PC-9 (cell line): ENCODE results near the gene KRT6B. TPM values are rescaled to one million over a fixed set of nuclear protein-coding genes. Genes with fewer than 3 reads are reported as not detected.

Experiments used
- BruUV-seq: library from RNA; stranded (reverse); fragments of 400-500 nt; replicated peaks from 2 replicates; lab custom pipeline; 2021; lab: Mats Ljungman, UMichigan
- CTCF ChIA-PET: fragments of 300-600 bp; sonication (Branson Sonifier 250); formaldehyde crosslinking; loops from one replicate; lab custom pipeline; 2022; ENCODE audit warnings: antibody characterized with exemption; lab: Charles Lee
- POLR2A ChIA-PET: fragments of 300-600 bp; sonication (Branson Sonifier 250); formaldehyde crosslinking; loops from one replicate; lab custom pipeline; 2022; ENCODE audit warnings: antibody characterized with exemption; ENCODE audit not compliant: unreplicated experiment; lab: Charles Lee
- DNase-seq, 2 experiments: peaks; one replicate each; pipeline versions ENCODE4 v3.0.0 to v3.0.0-alpha.2; 2015 to 2022; ENCODE audit warnings: mixed read lengths in 1 of 2
- H2AFZ ChIP-seq: fragments of 200-600 bp; sonication (generic); 2 replicates; pipeline ENCODE4 v1.8.1; 2017; ENCODE audit warnings: antibody characterized with exemption
- H3F3A ChIP-seq: fragments of 200-600 bp; sonication (generic); 2 replicates; pipeline ENCODE4 v1.8.1; 2017; ENCODE audit warnings: antibody characterized with exemption, mild to moderate bottlenecking, low read depth; ENCODE audit not compliant: insufficient read depth
- H3K27ac ChIP-seq: fragments of 200-600 bp; sonication (generic); 2 replicates; pipeline ENCODE4 v1.6.1; 2016; ENCODE audit warnings: mixed run types
- H3K27me3 ChIP-seq: fragments of 200-600 bp; sonication (generic); 2 replicates; pipeline ENCODE4 v1.6.1; 2016; ENCODE audit warnings: low read depth, mixed run types; ENCODE audit not compliant: insufficient read depth
- H3K36me3 ChIP-seq: fragments of 200-600 bp; sonication (generic); 2 replicates; pipeline ENCODE4 v1.6.1; 2016; ENCODE audit warnings: low read depth, mixed run types
- H3K4me1 ChIP-seq: fragments of 200-600 bp; sonication (generic); replicated peaks from 2 replicates; pipeline ENCODE4 v1.6.1; 2016; ENCODE audit warnings: mixed run types; ENCODE audit not compliant: insufficient read depth
- H3K4me2 ChIP-seq: fragments of 200-600 bp; sonication (generic); 2 replicates; pipeline ENCODE4 v1.6.1; 2017; ENCODE audit warnings: mixed run types
- H3K4me3 ChIP-seq: fragments of 200-600 bp; sonication (generic); 2 replicates; pipeline ENCODE4 v1.6.1; 2016; ENCODE audit warnings: mixed run types
- H3K79me2 ChIP-seq: fragments of 200-600 bp; sonication (generic); 2 replicates; pipeline ENCODE4 v1.6.1; 2017; ENCODE audit warnings: low read depth, mixed run types
- H3K9me2 ChIP-seq: fragments of 200-600 bp; sonication (generic); 2 replicates; pipeline ENCODE4 v1.8.1; 2017; ENCODE audit warnings: mild to moderate bottlenecking; ENCODE audit not compliant: insufficient read depth
- H3K9me3 ChIP-seq: fragments of 200-600 bp; sonication (generic); 2 replicates; pipeline ENCODE4 v1.8.1; 2016; ENCODE audit warnings: low read depth; ENCODE audit not compliant: insufficient read depth
- H4K20me1 ChIP-seq: fragments of 200-600 bp; sonication (generic); 2 replicates; pipeline ENCODE4 v1.8.1; 2017; ENCODE audit not compliant: insufficient read depth
- EZH2 ChIP-seq: fragments of 200-600 bp; sonication (generic); IDR thresholded peaks from 2 replicates; pipeline ENCODE4 v1.8.0; 2017; ENCODE audit warnings: antibody characterized with exemption, low read depth
- intact Hi-C: fragments of 100-400 bp; cut with micrococcal nuclease; formaldehyde crosslinking; loops from one replicate; pipeline ENCODE4 v1.10.0; 2022; ENCODE audit not compliant: unreplicated experiment
- total RNA-seq: library from RNA; stranded (reverse); gene quantifications from 2 replicates; pipeline ENCODE4 v1.2.3, GENCODE V29; 2021
- TF ChIP-seq, protein P1 (sequence below): fragments of 200-600 bp; sonication (generic); conservative IDR thresholded peaks from 2 replicates; pipeline ENCODE4 v1.6.1; 2017; ENCODE audit warnings: mixed run types, antibody characterized with exemption, mild to moderate bottlenecking, moderate library complexity

Gene KRT6B
- total RNA-seq, 1 experiment from 2014 or later = 0.98 TPM

DNA sequence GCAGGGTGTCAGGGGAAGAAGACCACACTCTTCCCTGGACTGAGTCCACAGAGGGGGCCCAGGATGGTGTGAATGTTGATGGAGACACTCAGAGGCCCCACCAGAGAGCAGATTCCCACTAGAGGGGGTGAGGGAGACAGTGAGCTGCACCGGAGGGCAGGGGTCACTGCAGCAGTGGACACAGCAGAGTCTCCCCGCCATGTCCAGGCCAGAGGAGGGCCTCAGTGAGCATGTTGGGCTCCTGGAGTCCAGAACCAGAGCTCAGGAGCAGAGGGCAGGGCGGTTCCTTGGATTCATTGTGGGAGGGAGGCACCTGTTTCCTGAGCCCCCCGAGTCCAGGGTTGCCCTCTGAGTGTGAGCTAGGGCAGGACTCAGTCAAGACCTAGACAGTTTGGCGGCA lies 44.0 kb downstream of the KRT6B start:
- CTCF ChIA-PET = interaction anchor here (0.7 kb wide), 1 partner anchor 281 kb away, joined by 3 read pairs; no protein-coding TSS in a partner anchor
- TF ChIP-seq EZH2 = no peak
- TF ChIP-seq, protein P1, sequence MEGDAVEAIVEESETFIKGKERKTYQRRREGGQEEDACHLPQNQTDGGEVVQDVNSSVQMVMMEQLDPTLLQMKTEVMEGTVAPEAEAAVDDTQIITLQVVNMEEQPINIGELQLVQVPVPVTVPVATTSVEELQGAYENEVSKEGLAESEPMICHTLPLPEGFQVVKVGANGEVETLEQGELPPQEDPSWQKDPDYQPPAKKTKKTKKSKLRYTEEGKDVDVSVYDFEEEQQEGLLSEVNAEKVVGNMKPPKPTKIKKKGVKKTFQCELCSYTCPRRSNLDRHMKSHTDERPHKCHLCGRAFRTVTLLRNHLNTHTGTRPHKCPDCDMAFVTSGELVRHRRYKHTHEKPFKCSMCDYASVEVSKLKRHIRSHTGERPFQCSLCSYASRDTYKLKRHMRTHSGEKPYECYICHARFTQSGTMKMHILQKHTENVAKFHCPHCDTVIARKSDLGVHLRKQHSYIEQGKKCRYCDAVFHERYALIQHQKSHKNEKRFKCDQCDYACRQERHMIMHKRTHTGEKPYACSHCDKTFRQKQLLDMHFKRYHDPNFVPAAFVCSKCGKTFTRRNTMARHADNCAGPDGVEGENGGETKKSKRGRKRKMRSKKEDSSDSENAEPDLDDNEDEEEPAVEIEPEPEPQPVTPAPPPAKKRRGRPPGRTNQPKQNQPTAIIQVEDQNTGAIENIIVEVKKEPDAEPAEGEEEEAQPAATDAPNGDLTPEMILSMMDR = no peak
- BruUV-seq = no TSS peak
- Histone ChIP-seq H4K20me1 (no peaks in the 10 kb centered on the region), H3K36me3 (no peaks in the 10 kb centered on the region), H3K27me3 (no peaks in the 10 kb centered on the region), H3K4me1 (no peaks in the 10 kb centered on the region), H3K79me2 (no peaks in the 10 kb centered on the region), H3K4me3 (no peak overlapping the region), H3F3A (no peaks in the 10 kb centered on the region), H2AFZ (no peak overlapping the region), H3K9me3 (no peaks in the 10 kb centered on the region), H3K4me2 (no peak overlapping the region), H3K27ac (no peak overlapping the region), H3K9me2 (no peaks in the 10 kb centered on the region)
- POLR2A ChIA-PET = no interaction called here
- intact Hi-C loops = no loop called here
- DNase-seq = no peak

DNA sequence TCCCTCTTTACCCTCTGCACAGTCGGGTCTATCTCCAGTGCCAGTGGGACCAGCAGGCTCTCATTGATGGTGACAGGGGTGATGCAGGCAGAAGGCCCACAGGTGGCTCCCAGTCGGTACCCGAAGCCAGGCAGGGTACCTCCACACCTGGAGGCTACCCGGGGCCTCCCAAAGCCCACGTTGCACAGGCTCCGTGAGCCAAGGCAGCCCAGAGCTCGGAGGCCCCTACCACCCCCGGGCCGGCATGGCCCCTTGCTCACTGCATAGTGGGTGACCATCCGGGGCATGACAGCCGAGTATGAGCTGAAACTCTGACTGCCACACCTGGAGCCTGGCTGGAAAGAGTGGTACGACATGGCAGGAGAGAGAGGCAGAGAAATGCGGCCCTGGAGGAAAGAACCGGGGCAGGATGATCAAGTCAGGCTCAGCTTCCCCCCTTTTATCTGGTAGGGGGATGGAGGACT lies 46.0 kb downstream of the KRT6B start, which contains the start of gene KRT82:
Gene KRT82, minus strand, starts transcription at position 414 of the 464 bp plus-strand sequence. Its CDS starts 58 bp downstream, at position 356.
- no TSS peak for BruUV-seq
- no peak within 1 kb of the TSS for H2AFZ ChIP-seq
- no peaks in the 10 kb centered on the region for H3F3A ChIP-seq
- DNase-seq = no peak
- no peaks in the 10 kb centered on the region for H3K9me3 ChIP-seq
- no peaks in the 10 kb centered on the region for H3K9me2 ChIP-seq
- ChIA-PET POLR2A (no interaction called here), CTCF (interaction anchor here (0.6 kb wide), 1 partner anchor 17 kb away, joined by 4 read pairs; no protein-coding TSS in a partner anchor)
- H3K27me3 ChIP-seq = no peaks in the 10 kb centered on the region
- no peaks in the 10 kb centered on the region for H3K4me1 ChIP-seq
- H4K20me1 ChIP-seq = no peaks in the 10 kb centered on the region
- H3K79me2 ChIP-seq = no peaks in the 10 kb centered on the region
- H3K36me3 ChIP-seq = no peaks in the 10 kb centered on the region
- H3K27ac ChIP-seq = no peak within 1 kb of the TSS
- no peak for TF ChIP-seq EZH2
- TF ChIP-seq, protein P1 = no peak
- H3K4me2 ChIP-seq = no peak within 1 kb of the TSS
- intact Hi-C loops = no loop called here
- no peak within 1 kb of the TSS for H3K4me3 ChIP-seq

DNA sequence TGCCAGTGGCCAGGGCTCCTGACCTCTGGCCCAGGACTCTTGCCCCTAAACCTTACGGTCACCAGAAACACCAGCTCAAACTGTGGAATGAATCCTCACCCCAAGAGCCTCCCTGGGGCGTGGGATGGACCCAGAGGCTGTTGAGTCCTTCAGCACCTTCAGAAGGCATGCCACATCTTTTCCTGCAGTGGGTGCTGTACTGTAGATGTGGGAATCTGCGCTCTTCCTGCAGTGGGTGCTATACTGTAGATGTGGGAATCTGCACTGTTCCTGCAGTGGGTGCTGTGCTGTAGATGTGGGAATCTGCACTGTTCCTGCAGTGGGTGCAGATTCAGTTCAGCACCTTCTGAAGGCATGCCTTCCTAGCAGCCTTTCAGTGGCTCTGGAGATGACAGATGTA lies 47.0 kb downstream of the KRT6B start:
- Histone ChIP-seq H3F3A (no peaks in the 10 kb centered on the region), H3K4me2 (no peak overlapping the region), H3K36me3 (no peaks in the 10 kb centered on the region), H3K4me1 (no peaks in the 10 kb centered on the region), H3K79me2 (no peaks in the 10 kb centered on the region), H3K9me2 (no peaks in the 10 kb centered on the region), H4K20me1 (no peaks in the 10 kb centered on the region), H3K27me3 (no peaks in the 10 kb centered on the region), H3K9me3 (no peaks in the 10 kb centered on the region), H3K27ac (no peak overlapping the region), H2AFZ (no peak overlapping the region), H3K4me3 (no peak overlapping the region)
- intact Hi-C loops = no loop called here
- ChIA-PET POLR2A (no interaction called here), CTCF (no interaction called here)
- no TSS peak for BruUV-seq
- no peak for DNase-seq
- no peak for TF ChIP-seq EZH2
- TF ChIP-seq, protein P1 = no peak
